K562 (cell line): ENCODE measurements around the gene EML2. TPM values are rescaled to one million over a fixed set of nuclear protein-coding genes. Genes with fewer than 3 reads are reported as not detected.

Experiments used
- ATAC-seq: fragments of 200-7000 bp; cut with Tn5 transposase; 3 replicates; pipeline ENCODE4 v1.9.1; 2020; ENCODE audit warnings: moderate library complexity
- BruUV-seq: library from RNA; stranded (reverse); fragments of 400-500 nt; replicated peaks from 2 replicates; lab custom pipeline; 2021; lab: Mats Ljungman, UMichigan
- CTCF ChIA-PET: fragments of 300-600 bp; formaldehyde crosslinking; extraction: SDS; loops from one replicate; lab custom pipeline; 2021; ENCODE audit warnings: low intra/inter-chr PET ratio; lab: Yijun Ruan, JAX
- POLR2A ChIA-PET: fragments of 300-600, 350-650 bp; sonication (Branson Sonifier 250); formaldehyde crosslinking; extraction: SDS; loops from one replicate; lab custom pipeline; 2021; ENCODE audit warnings: antibody characterized with exemption, inconsistent platforms; lab: Yijun Ruan, JAX
- DNase-seq, 4 experiments: peaks; one replicate each; pipeline versions ENCODE4 v3.0.0 to v3.0.0-alpha.2; 2011 to 2018; ENCODE audit warnings: low spot score in 3 of 4, mixed read lengths in 3 of 4; ENCODE audit errors: extremely low read depth in 1 of 4
- FAIRE-seq: peaks from 2 replicates; lab custom pipeline; 2011; peaks lifted over from hg19 to GRCh38; lab: Jason Lieb, UNC
- H2AFZ ChIP-seq: 2 replicates; pipeline ENCODE4 v1.6.0; 2011; ENCODE audit warnings: low read depth, low read length, control low read depth, inconsistent platforms
- H3K27ac ChIP-seq: fragments of 200-600 bp; 3 replicates; pipeline ENCODE4 v1.8.0; 2011; ENCODE audit warnings: low read depth, mild to moderate bottlenecking, control low read depth, inconsistent platforms, low read length, moderate library complexity, mixed read lengths; ENCODE audit errors: extremely low read depth
- H3K27me3 ChIP-seq, 2 experiments: fragments of 300-600 bp in 1 of 2; 2 replicates in 1 of 2; 3 replicates in 1 of 2; pipeline versions ENCODE4 v1.6.0 to v1.8.0; 2011; ENCODE audit warnings: inconsistent platforms in 2 of 2, low read length in 2 of 2, mild to moderate bottlenecking in 1 of 2, mixed read lengths in 1 of 2, moderate library complexity in 1 of 2; ENCODE audit not compliant: control insufficient read depth in 2 of 2, insufficient read depth in 2 of 2
- H3K36me3 ChIP-seq: fragments of 300-600 bp; 3 replicates; pipeline ENCODE4 v1.8.0; 2011; ENCODE audit warnings: mild to moderate bottlenecking, low read length, inconsistent platforms; ENCODE audit not compliant: control insufficient read depth, insufficient read depth
- H3K4me1 ChIP-seq, 2 experiments: fragments of 200-600 bp in 1 of 2; replicated peaks in 1 of 2; 2 replicates in 1 of 2; 3 replicates in 1 of 2; pipeline versions ENCODE4 v1.5.1 to v1.8.0; 2011; ENCODE audit warnings: inconsistent platforms in 2 of 2, low read length in 2 of 2, mild to moderate bottlenecking in 1 of 2, mixed read lengths in 1 of 2, moderate library complexity in 1 of 2; ENCODE audit not compliant: control insufficient read depth in 2 of 2, insufficient read depth in 2 of 2
- H3K4me2 ChIP-seq: 2 replicates; pipeline ENCODE4 v1.6.1; 2011; ENCODE audit warnings: low read length, control low read depth, inconsistent platforms, mixed read lengths; ENCODE audit not compliant: insufficient read depth
- H3K4me3 ChIP-seq: fragments of 200-600 bp; sonication (generic), shearing (Covaris generic); 2 replicates; pipeline ENCODE4 v1.5.1; 2016; ENCODE audit warnings: control low read depth, inconsistent platforms
- H3K79me2 ChIP-seq: fragments of 200-600 bp; 3 replicates; pipeline ENCODE4 v1.8.0; 2011; ENCODE audit warnings: low read length, inconsistent platforms; ENCODE audit not compliant: control insufficient read depth, insufficient read depth
- H3K9ac ChIP-seq, 2 experiments: 2 replicates each; pipeline versions ENCODE4 v1.6.0 to v1.6.1; 2011; ENCODE audit warnings: low read depth in 2 of 2, low read length in 2 of 2, control low read depth in 1 of 2, inconsistent platforms in 1 of 2, mild to moderate bottlenecking in 1 of 2, mixed read lengths in 1 of 2; ENCODE audit not compliant: insufficient read depth in 1 of 2
- H3K9me1 ChIP-seq: one replicate; pipeline ENCODE4 v1.6.0; 2011; ENCODE audit warnings: inconsistent platforms, mild to moderate bottlenecking, low read length, moderate library complexity; ENCODE audit not compliant: control insufficient read depth, insufficient read depth
- H3K9me3 ChIP-seq: replicated peaks from 2 replicates; pipeline ENCODE4 v1.5.1; 2011; ENCODE audit warnings: low read depth, low read length, inconsistent platforms; ENCODE audit not compliant: control insufficient read depth, insufficient read depth
- H4K20me1 ChIP-seq: replicated peaks from 2 replicates; pipeline ENCODE4 v1.6.1; 2011; ENCODE audit warnings: low read length, inconsistent platforms, mixed read lengths; ENCODE audit not compliant: control insufficient read depth, insufficient read depth
- MECOM ChIP-seq: fragments of 250-450 bp; sonication (Bioruptor Pico); IDR thresholded peaks from 2 replicates; pipeline ENCODE4 v1.8.0; 2022; ENCODE audit warnings: inconsistent platforms
- PURB ChIP-seq: sonication (generic); formaldehyde crosslinking; IDR thresholded peaks from 2 replicates; pipeline ENCODE4 v1.9.0; 2021; ENCODE audit warnings: low read depth, mild to moderate bottlenecking, missing genetic modification reagents
- XRCC5 ChIP-seq: fragments of 200-400 bp; formaldehyde crosslinking; IDR thresholded peaks from 2 replicates; pipeline ENCODE4 v1.6.1; 2017; ENCODE audit warnings: low read depth, mild to moderate bottlenecking, low read length
- WGBS: fragments of 100-300 bp; shearing (Covaris generic); methylation state at CpG from one replicate; pipeline ENCODE4 v1.1.6; 2016; ENCODE audit warnings: low coverage, mixed read lengths; ENCODE audit not compliant: insufficient coverage; ENCODE audit errors: missing lambda C conversion rate; 5-methylcytosine and 5-hydroxymethylcytosine counted together
- in situ Hi-C: fragments of 300-500 bp; cut with MboI; formaldehyde crosslinking; loops from 4 replicates; pipeline ENCODE4 v1.15.0; 2018; ENCODE audit warnings: inconsistent platforms, mixed read lengths
- intact Hi-C: fragments of 100-400 bp; cut with micrococcal nuclease; formaldehyde crosslinking; loops from 2 replicates; pipeline ENCODE4 v1.14.2; 2022
- polyA plus RNA-seq, 8 experiments: library from polyadenylated mRNA; depleted of rRNA in 4 of 8; stranded (reverse) in 5 of 8; unstranded in 3 of 8; fragments of >200 nt; fragmentation: Nextera tagmentation in 2 of 8; fragmentation: Illumina TruSeq in 1 of 8; extraction: Ambion mirVana in 2 of 8; extraction: Trizol in 1 of 8; gene quantifications; 2 replicates each; pipeline versions ENCODE4 v1.2.1 to v1.2.3, GENCODE V29; 2011 to 2014; ENCODE audit warnings: inconsistent platforms in 1 of 8, missing spikeins in 1 of 8
- total RNA-seq, 7 experiments: library from RNA; depleted of rRNA in 6 of 7; stranded (reverse); fragments of >200 nt in 6 of 7; fragmentation: Illumina TruSeq in 2 of 7; extraction: Trizol in 2 of 7; gene quantifications; 2 replicates each; pipeline versions ENCODE4 v1.2.1 to v1.2.3, GENCODE V29; 2011 to 2021; ENCODE audit warnings: low replicate concordance in 1 of 7
- TF ChIP-seq, protein P1 (sequence below): fragments of 250-450 bp; sonication (Bioruptor Pico); IDR thresholded peaks from 2 replicates; pipeline ENCODE4 v1.4.0; 2020
- TF ChIP-seq, protein P2 (sequence below): IDR thresholded peaks from 2 replicates; pipeline ENCODE4 v1.6.1; 2014; ENCODE audit warnings: antibody characterized with exemption
- TF ChIP-seq, protein P3 (sequence below): fragments of 250-450 bp; sonication (Bioruptor Pico); IDR thresholded peaks from 2 replicates; pipeline ENCODE4 v1.9.0; 2021; ENCODE audit warnings: mild to moderate bottlenecking
- TF ChIP-seq, protein P4 (sequence below), 2 experiments: fragments of 450-650 bp in 1 of 2; sonication (generic) in 1 of 2; formaldehyde crosslinking in 1 of 2; IDR thresholded peaks in 1 of 2; conservative IDR thresholded peaks in 1 of 2; 2 replicates each; pipeline versions ENCODE4 v1.6.1 to v1.8.1; 2016 to 2023; ENCODE audit warnings: mild to moderate bottlenecking in 2 of 2, moderate library complexity in 2 of 2, inconsistent platforms in 1 of 2, missing genetic modification reagents in 1 of 2
- TF ChIP-seq, protein P5 (sequence below): fragments of 250-450 bp; sonication (Bioruptor Pico); IDR thresholded peaks from 2 replicates; pipeline ENCODE4 v1.5.0; 2020; ENCODE audit warnings: mild to moderate bottlenecking

EML2 gene
- total and polyA plus RNA-seq, 9 of the 15 experiments (the other 6 are each of a cell fraction or from before 2014, with no cell fraction given): 2.6 to 69.6 (median 24.8) TPM

DNA sequence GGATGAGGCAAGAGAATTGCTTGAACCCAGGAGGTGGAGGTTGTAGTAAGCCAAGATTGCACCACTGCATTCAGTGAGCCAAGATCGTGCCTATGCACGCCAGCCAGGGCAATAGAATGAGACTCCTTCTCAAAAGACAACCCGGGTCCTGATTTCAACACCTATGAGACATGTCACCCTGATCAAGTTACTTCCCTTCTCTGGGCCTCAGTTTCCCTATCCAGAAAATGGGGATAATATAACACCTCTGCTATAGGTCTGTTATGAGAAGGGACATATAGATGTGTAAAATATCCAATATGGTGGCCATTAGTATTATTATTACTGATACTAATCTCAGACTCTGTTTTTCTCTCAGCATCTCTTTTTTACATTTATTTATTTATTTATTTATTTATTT, 15.9 kb upstream of the EML2 start (continued):
- TF ChIP-seq, protein P1, sequence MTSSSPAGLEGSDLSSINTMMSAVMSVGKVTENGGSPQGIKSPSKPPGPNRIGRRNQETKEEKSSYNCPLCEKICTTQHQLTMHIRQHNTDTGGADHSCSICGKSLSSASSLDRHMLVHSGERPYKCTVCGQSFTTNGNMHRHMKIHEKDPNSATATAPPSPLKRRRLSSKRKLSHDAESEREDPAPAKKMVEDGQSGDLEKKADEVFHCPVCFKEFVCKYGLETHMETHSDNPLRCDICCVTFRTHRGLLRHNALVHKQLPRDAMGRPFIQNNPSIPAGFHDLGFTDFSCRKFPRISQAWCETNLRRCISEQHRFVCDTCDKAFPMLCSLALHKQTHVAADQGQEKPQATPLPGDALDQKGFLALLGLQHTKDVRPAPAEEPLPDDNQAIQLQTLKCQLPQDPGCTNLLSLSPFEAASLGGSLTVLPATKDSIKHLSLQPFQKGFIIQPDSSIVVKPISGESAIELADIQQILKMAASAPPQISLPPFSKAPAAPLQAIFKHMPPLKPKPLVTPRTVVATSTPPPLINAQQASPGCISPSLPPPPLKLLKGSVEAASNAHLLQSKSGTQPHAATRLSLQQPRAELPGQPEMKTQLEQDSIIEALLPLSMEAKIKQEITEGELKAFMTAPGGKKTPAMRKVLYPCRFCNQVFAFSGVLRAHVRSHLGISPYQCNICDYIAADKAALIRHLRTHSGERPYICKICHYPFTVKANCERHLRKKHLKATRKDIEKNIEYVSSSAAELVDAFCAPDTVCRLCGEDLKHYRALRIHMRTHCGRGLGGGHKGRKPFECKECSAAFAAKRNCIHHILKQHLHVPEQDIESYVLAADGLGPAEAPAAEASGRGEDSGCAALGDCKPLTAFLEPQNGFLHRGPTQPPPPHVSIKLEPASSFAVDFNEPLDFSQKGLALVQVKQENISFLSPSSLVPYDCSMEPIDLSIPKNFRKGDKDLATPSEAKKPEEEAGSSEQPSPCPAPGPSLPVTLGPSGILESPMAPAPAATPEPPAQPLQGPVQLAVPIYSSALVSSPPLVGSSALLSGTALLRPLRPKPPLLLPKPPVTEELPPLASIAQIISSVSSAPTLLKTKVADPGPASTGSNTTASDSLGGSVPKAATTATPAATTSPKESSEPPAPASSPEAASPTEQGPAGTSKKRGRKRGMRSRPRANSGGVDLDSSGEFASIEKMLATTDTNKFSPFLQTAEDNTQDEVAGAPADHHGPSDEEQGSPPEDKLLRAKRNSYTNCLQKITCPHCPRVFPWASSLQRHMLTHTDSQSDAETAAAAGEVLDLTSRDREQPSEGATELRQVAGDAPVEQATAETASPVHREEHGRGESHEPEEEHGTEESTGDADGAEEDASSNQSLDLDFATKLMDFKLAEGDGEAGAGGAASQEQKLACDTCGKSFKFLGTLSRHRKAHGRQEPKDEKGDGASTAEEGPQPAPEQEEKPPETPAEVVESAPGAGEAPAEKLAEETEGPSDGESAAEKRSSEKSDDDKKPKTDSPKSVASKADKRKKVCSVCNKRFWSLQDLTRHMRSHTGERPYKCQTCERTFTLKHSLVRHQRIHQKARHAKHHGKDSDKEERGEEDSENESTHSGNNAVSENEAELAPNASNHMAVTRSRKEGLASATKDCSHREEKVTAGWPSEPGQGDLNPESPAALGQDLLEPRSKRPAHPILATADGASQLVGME (CRISPR knock-in tag): no peak
- no peak for TF ChIP-seq PURB

DNA sequence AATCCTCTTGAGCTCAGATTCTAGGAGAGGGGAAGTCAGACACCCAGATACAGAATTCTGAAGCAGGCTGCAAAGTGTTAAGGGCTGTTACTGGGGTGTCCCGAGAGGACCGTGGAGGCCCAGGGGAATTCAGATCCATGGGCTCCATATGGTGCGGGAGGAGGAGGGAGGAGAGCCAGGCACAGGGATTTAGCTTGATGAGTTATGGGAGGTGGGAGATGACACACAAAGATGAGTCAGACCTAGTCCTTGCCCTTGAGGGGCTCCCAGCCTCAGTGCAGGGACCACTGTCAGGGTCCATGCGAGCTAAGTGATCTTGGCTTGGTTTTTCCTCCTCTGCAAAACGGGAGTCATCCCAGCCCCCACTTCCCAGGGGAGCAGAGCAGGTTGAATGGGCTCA, 14.4 kb upstream of the EML2 start:
- Histone ChIP-seq H3K79me2 (no peaks in the 10 kb centered on the region), H3K4me3 (no peak overlapping the region), H3K4me1 (peaks cover 4 to 7% of the 10 kb centered on the region in 2 experiments; a peak in 2 of 5 replicates), H2AFZ (no peak overlapping the region), H3K9ac (peak overlapping the region in 1 of 2 experiments; percentile 43; a peak in 1 of 4 replicates), H3K9me3 (no peaks in the 10 kb centered on the region), H3K27me3 (no peaks in the 10 kb centered on the region), H3K4me2 (no peak overlapping the region; the same call in 1 of the 2 replicates), H3K36me3 (no peaks in the 10 kb centered on the region), H3K27ac (no peak overlapping the region), H3K9me1 (no peaks in the 10 kb centered on the region), H4K20me1 (no peaks in the 10 kb centered on the region)
- ChIA-PET POLR2A (interaction anchor here (0.6 kb wide), 1 partner anchor 12 kb away, joined by 3 read pairs; no protein-coding TSS in a partner anchor), CTCF (no interaction called here)
- WGBS: 15% methylated on average over 5 of the region's 5 CpGs
- DNase-seq (no peak), FAIRE-seq (peak; percentile 44), ATAC-seq (peak; percentile 22; the same call in 2 of the 3 replicates)
- in situ Hi-C loops (no loop called here), intact Hi-C loops (no loop called here)
- no TSS peak for BruUV-seq
- TF ChIP-seq XRCC5 (no peak), MECOM (CRISPR knock-in tag) (no peak)
- TF ChIP-seq, protein P2, sequence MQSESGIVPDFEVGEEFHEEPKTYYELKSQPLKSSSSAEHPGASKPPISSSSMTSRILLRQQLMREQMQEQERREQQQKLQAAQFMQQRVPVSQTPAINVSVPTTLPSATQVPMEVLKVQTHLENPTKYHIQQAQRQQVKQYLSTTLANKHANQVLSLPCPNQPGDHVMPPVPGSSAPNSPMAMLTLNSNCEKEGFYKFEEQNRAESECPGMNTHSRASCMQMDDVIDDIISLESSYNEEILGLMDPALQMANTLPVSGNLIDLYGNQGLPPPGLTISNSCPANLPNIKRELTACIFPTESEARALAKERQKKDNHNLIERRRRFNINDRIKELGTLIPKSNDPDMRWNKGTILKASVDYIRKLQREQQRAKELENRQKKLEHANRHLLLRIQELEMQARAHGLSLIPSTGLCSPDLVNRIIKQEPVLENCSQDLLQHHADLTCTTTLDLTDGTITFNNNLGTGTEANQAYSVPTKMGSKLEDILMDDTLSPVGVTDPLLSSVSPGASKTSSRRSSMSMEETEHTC: no peak
- TF ChIP-seq, protein P3, sequence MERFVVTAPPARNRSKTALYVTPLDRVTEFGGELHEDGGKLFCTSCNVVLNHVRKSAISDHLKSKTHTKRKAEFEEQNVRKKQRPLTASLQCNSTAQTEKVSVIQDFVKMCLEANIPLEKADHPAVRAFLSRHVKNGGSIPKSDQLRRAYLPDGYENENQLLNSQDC (CRISPR knock-in tag): no peak
- TF ChIP-seq, protein P4, sequence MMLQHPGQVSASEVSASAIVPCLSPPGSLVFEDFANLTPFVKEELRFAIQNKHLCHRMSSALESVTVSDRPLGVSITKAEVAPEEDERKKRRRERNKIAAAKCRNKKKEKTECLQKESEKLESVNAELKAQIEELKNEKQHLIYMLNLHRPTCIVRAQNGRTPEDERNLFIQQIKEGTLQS (IDR thresholded peaks at IDR 0.05): 0 out of 2 replicates have a peak, but pooled peaks have one; percentile 17
- TF ChIP-seq, protein P4 (CRISPR knock-in tag; conservative IDR thresholded peaks at IDR 0.05): no peak
- TF ChIP-seq, protein P5, sequence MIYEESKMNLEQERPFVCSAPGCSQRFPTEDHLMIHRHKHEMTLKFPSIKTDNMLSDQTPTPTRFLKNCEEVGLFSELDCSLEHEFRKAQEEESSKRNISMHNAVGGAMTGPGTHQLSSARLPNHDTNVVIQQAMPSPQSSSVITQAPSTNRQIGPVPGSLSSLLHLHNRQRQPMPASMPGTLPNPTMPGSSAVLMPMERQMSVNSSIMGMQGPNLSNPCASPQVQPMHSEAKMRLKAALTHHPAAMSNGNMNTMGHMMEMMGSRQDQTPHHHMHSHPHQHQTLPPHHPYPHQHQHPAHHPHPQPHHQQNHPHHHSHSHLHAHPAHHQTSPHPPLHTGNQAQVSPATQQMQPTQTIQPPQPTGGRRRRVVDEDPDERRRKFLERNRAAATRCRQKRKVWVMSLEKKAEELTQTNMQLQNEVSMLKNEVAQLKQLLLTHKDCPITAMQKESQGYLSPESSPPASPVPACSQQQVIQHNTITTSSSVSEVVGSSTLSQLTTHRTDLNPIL (CRISPR knock-in tag): no peak
